Measurements from ENCODE around the gene ZNF750.

- TF ChIP-seq TAF1 (IDR thresholded peaks at IDR 0.05; ENCODE audit: low read depth) (no peak), CEBPB (IDR thresholded peaks at IDR 0.05) (peak; percentile 100), EGR1 (IDR thresholded peaks at IDR 0.05) (peak; percentile 6; the same call in 1 of the 2 replicates), MAX (IDR thresholded peaks at IDR 0.05) (peak; percentile 49), EP300 (IDR thresholded peaks at IDR 0.05; ENCODE audit: borderline replicate concordance) (peak; percentile 72; the same call in 1 of the 2 replicates), YY1 (IDR thresholded peaks at IDR 0.05; ENCODE audit: low read depth) (0 out of 2 replicates have a peak, but pooled peaks have one; percentile 30), TCF12 (IDR thresholded peaks at IDR 0.05; ENCODE audit: low read depth) (peak; percentile 82), RAD21 (IDR thresholded peaks at IDR 0.05; ENCODE audit: low read depth) (peak; percentile 10; the same call in 1 of the 2 replicates), NFIC (IDR thresholded peaks at IDR 0.05) (peak; percentile 69; the same call in 1 of the 2 replicates)
Observed at GRCh38 chr17:82838386-82839063, 1.3 kb downstream of the ZNF750 start.
